Endothelial cell of umbilical vein (primary cell): Measurements from ENCODE around the gene RAB32. TPM values are rescaled to one million over a fixed set of nuclear protein-coding genes. Genes with fewer than 3 reads are reported as not detected.

Source experiments
- BruUV-seq: library from RNA; stranded (reverse); fragments of 400-500 nt; replicated peaks from 2 replicates; lab custom pipeline; 2021; lab: Mats Ljungman, UMichigan
- CTCF ChIA-PET: fragments of 300-600, 350-600 bp; sonication (Branson Sonifier 250); formaldehyde crosslinking; loops from one replicate; lab custom pipeline; 2021; ENCODE audit warnings: antibody characterized with exemption, inconsistent platforms; lab: Charles Lee
- POLR2A ChIA-PET: fragments of 300-600, 350-600 bp; sonication (Branson Sonifier 250); formaldehyde crosslinking; loops from one replicate; lab custom pipeline; 2021; ENCODE audit warnings: antibody characterized with exemption, inconsistent platforms; lab: Charles Lee
- DNase-seq: peaks from one replicate; pipeline ENCODE4 v3.0.0-alpha.2; 2011; ENCODE audit warnings: low read depth, low spot score
- FAIRE-seq: peaks from 2 replicates; lab custom pipeline; 2011; peaks lifted over from hg19 to GRCh38; lab: Jason Lieb, UNC
- H2AFZ ChIP-seq: 2 replicates; pipeline ENCODE4 v1.6.0; 2012; ENCODE audit warnings: low read depth, low read length, control low read depth, inconsistent platforms
- H3K27ac ChIP-seq: 2 replicates; pipeline ENCODE4 v1.5.1; 2011; ENCODE audit warnings: low read depth, mild to moderate bottlenecking, control low read depth, low read length, moderate library complexity; ENCODE audit not compliant: insufficient read depth
- H3K27me3 ChIP-seq, 2 experiments: 2 replicates each; pipeline versions ENCODE4 v1.6.0 to v1.6.1; 2011; ENCODE audit warnings: low read length in 2 of 2, mixed read lengths in 1 of 2; ENCODE audit not compliant: control insufficient read depth in 2 of 2, insufficient read depth in 2 of 2
- H3K36me3 ChIP-seq, 2 experiments: 2 replicates in 1 of 2; 3 replicates in 1 of 2; pipeline ENCODE4 v1.5.1; 2011; ENCODE audit warnings: low read length in 2 of 2, mild to moderate bottlenecking in 1 of 2, moderate library complexity in 1 of 2; ENCODE audit not compliant: control insufficient read depth in 2 of 2, insufficient read depth in 2 of 2; ENCODE audit errors: extremely low read depth in 1 of 2
- H3K4me1 ChIP-seq: 3 replicates; pipeline ENCODE4 v1.5.1; 2011; ENCODE audit warnings: mild to moderate bottlenecking, low read length; ENCODE audit not compliant: control insufficient read depth, insufficient read depth; ENCODE audit errors: extremely low read depth
- H3K4me2 ChIP-seq: 2 replicates; pipeline ENCODE4 v1.6.1; 2011; ENCODE audit warnings: low read length, control low read depth, mixed read lengths; ENCODE audit not compliant: insufficient read depth
- H3K4me3 ChIP-seq, 3 experiments: fragments of 200-600 bp in 1 of 3; sonication (generic), shearing (Covaris generic) in 1 of 3; replicated peaks in 1 of 3; 2 replicates each; pipeline ENCODE4 v1.5.1; 2011 to 2016; ENCODE audit warnings: control low read depth in 3 of 3, low read length in 3 of 3, mild to moderate bottlenecking in 2 of 3, inconsistent platforms in 1 of 3, low read depth in 1 of 3, moderate library complexity in 1 of 3; ENCODE audit not compliant: insufficient read depth in 1 of 3
- H3K79me2 ChIP-seq: 2 replicates; pipeline ENCODE4 v1.6.0; 2012; ENCODE audit warnings: low read length, inconsistent platforms; ENCODE audit not compliant: control insufficient read depth, insufficient read depth
- H3K9ac ChIP-seq: replicated peaks from 2 replicates; pipeline ENCODE3; 2011; ENCODE audit warnings: low read length, control low read depth; ENCODE audit not compliant: insufficient read depth; ENCODE audit errors: extremely low read depth
- H3K9me1 ChIP-seq: replicated peaks from 3 replicates; pipeline ENCODE4 v1.6.0; 2011; ENCODE audit warnings: mild to moderate bottlenecking, low read length; ENCODE audit not compliant: control insufficient read depth, insufficient read depth; ENCODE audit errors: extremely low read depth
- H3K9me3 ChIP-seq: replicated peaks from 2 replicates; pipeline ENCODE4 v1.5.1; 2012; ENCODE audit warnings: low read length, inconsistent platforms; ENCODE audit not compliant: control insufficient read depth, insufficient read depth
- H4K20me1 ChIP-seq: replicated peaks from 2 replicates; pipeline ENCODE3; 2011; ENCODE audit warnings: mild to moderate bottlenecking, low read length; ENCODE audit not compliant: control insufficient read depth, insufficient read depth; ENCODE audit errors: extremely low read depth
- CTCF ChIP-seq, 2 donors: IDR thresholded peaks; 1 replicate in 1 of 2; 2 replicates in 1 of 2; pipeline ENCODE4 v1.5.1; 2011; ENCODE audit warnings: low read length in 2 of 2, mild to moderate bottlenecking in 2 of 2, moderate library complexity in 2 of 2, control low read depth in 1 of 2, inconsistent platforms in 1 of 2, low read depth in 1 of 2; ENCODE audit not compliant: insufficient read depth in 1 of 2; ENCODE audit errors: extremely low read depth in 1 of 2
- EZH2 ChIP-seq: IDR thresholded peaks from 2 replicates; pipeline ENCODE4 v1.6.1; 2012; ENCODE audit warnings: borderline replicate concordance, low read depth, mild to moderate bottlenecking, moderate library complexity, low read length, inconsistent platforms; ENCODE audit not compliant: severe bottlenecking
- FOS ChIP-seq: IDR thresholded peaks from 2 replicates; pipeline ENCODE4 v1.6.1; 2011; ENCODE audit warnings: mild to moderate bottlenecking, low read length, moderate library complexity, borderline replicate concordance; ENCODE audit not compliant: insufficient read depth
- GATA2 ChIP-seq: IDR thresholded peaks from 2 replicates; pipeline ENCODE4 v1.7.0; 2011; ENCODE audit warnings: low read depth, mild to moderate bottlenecking, moderate library complexity, mixed read lengths, low read length; ENCODE audit not compliant: insufficient read length, insufficient read depth
- JUN ChIP-seq: IDR thresholded peaks from 2 replicates; pipeline ENCODE4 v1.6.1; 2011; ENCODE audit warnings: borderline replicate concordance, low read depth; ENCODE audit not compliant: insufficient read length, insufficient read depth
- MAX ChIP-seq: IDR thresholded peaks from 2 replicates; pipeline ENCODE4 v1.6.1; 2011; ENCODE audit not compliant: insufficient read depth, insufficient read length
- MYC ChIP-seq: IDR thresholded peaks from one replicate; pipeline ENCODE4 v1.6.1; 2011; ENCODE audit warnings: mild to moderate bottlenecking, low read depth, low read length
- POLR2A ChIP-seq: IDR thresholded peaks from 2 replicates; pipeline ENCODE4 v1.6.1; 2012; ENCODE audit warnings: low read depth, mild to moderate bottlenecking, control low read depth, low read length
- POLR2AphosphoS5 ChIP-seq: IDR thresholded peaks from 2 replicates; pipeline ENCODE4 v1.6.1; 2012; ENCODE audit warnings: low read depth, mild to moderate bottlenecking, control low read depth, low read length, moderate library complexity; ENCODE audit not compliant: insufficient read depth
- dilution Hi-C: fragments of 300-500 bp; cut with MboI; formaldehyde crosslinking; loops from one replicate; pipeline ENCODE4 v1.15.0; 2019; ENCODE audit warnings: low sequenced_read_pairs; ENCODE audit not compliant: extremely low pct_ligation_motif_present
- intact Hi-C: fragments of 100-400 bp; cut with micrococcal nuclease; formaldehyde crosslinking; loops from one replicate; pipeline ENCODE4 v1.10.0; 2022
- polyA plus RNA-seq, 4 experiments: library from polyadenylated mRNA; depleted of rRNA in 3 of 4; stranded (reverse) in 3 of 4; unstranded in 1 of 4; fragments of >200 nt; gene quantifications; 2 replicates each; pipeline versions ENCODE4 v1.2.1 to v1.2.3, GENCODE V29; 2011 to 2012; ENCODE audit warnings: missing spikeins in 1 of 4
- total RNA-seq: library from RNA; stranded (reverse); gene quantifications from 2 replicates; pipeline ENCODE4 v1.2.3, GENCODE V29; 2021

The RAB32 gene
- total and polyA plus RNA-seq, 2 donors (not counting 3 experiments of a cell fraction or from before 2014, with no cell fraction given), result 49.6 to 78.3 TPM

- no peak for TF ChIP-seq FOS
- no peak for TF ChIP-seq JUN
- TF ChIP-seq CTCF (IDR thresholded peaks at IDR 0.05; ENCODE audit: extremely low read depth in 1 of 2, insufficient read depth in 1 of 2, low read depth in 1 of 2, low read length in 2 of 2), result no peak
- TF ChIP-seq POLR2AphosphoS5, result no peak
- no peak for TF ChIP-seq GATA2
- no peak for TF ChIP-seq POLR2A
- TF ChIP-seq MYC, result no peak
- TF ChIP-seq EZH2, result no peak
- no peak for TF ChIP-seq MAX
- Histone ChIP-seq H4K20me1 (no peaks in the 10 kb centered on the region), H3K9me3 (no peaks in the 10 kb centered on the region), H3K27ac (no peak overlapping the region), H3K36me3 (no peaks in the 10 kb centered on the region), H3K4me3 (no peak overlapping the region), H3K9ac (no peak overlapping the region), H3K4me2 (no peak overlapping the region), H3K9me1 (no peaks in the 10 kb centered on the region), H2AFZ (no peak overlapping the region), H3K4me1 (no peaks in the 10 kb centered on the region), H3K79me2 (no peaks in the 10 kb centered on the region), H3K27me3 (no peaks in the 10 kb centered on the region)
- FAIRE-seq (no peak), DNase-seq (no peak)
- no TSS peak for BruUV-seq
- ChIA-PET POLR2A (no interaction called here), CTCF (no interaction called here)
- dilution Hi-C loops, result no loop called here
- intact Hi-C loops, result no loop called here
Observed at GRCh38 chr6:146574211-146574610, 30.6 kb downstream of the RAB32 start.
